KMS-11 (cell line): Measurements from ENCODE around the gene PCSK5.

Experiments
- H2AFZ ChIP-seq: fragments of 200-600 bp; sonication (generic); 2 replicates; pipeline ENCODE4 v1.6.1; 2016; ENCODE audit warnings: antibody characterized with exemption, mixed run types, low read depth
- H3K27ac ChIP-seq: fragments of 200-600 bp; sonication (generic); 2 replicates; pipeline ENCODE4 v1.6.1; 2016; ENCODE audit warnings: mild to moderate bottlenecking, mixed run types
- H3K27me3 ChIP-seq: fragments of 200-600 bp; sonication (generic); 2 replicates; pipeline ENCODE4 v1.6.1; 2017; ENCODE audit warnings: mild to moderate bottlenecking, low read depth, mixed run types, moderate library complexity; ENCODE audit not compliant: insufficient read depth
- H3K36me3 ChIP-seq: fragments of 200-600 bp; sonication (generic); 2 replicates; pipeline ENCODE4 v1.6.1; 2017; ENCODE audit warnings: mild to moderate bottlenecking, mixed run types; ENCODE audit not compliant: insufficient read depth
- H3K4me1 ChIP-seq: fragments of 200-600 bp; sonication (generic); 2 replicates; pipeline ENCODE4 v1.6.1; 2016; ENCODE audit warnings: mild to moderate bottlenecking, low read depth, mixed run types; ENCODE audit not compliant: poor library complexity, severe bottlenecking
- H3K4me2 ChIP-seq: fragments of 200-600 bp; sonication (generic); 2 replicates; pipeline ENCODE4 v1.7.0; 2016; ENCODE audit warnings: mild to moderate bottlenecking, mixed run types
- H3K4me3 ChIP-seq: fragments of 200-600 bp; sonication (generic); IDR thresholded peaks from 2 replicates; pipeline ENCODE4 v1.6.1; 2017; ENCODE audit warnings: low read depth, low read length, mixed read lengths; ENCODE audit not compliant: insufficient read depth
- H3K79me2 ChIP-seq: fragments of 200-600 bp; sonication (generic); 2 replicates; pipeline ENCODE4 v1.6.1; 2016; ENCODE audit warnings: low read depth, mixed run types; ENCODE audit not compliant: insufficient read depth
- H3K9ac ChIP-seq: fragments of 200-600 bp; sonication (generic); 2 replicates; pipeline ENCODE4 v1.6.1; 2016; ENCODE audit warnings: mild to moderate bottlenecking, mixed run types
- H4K20me1 ChIP-seq: fragments of 200-600 bp; sonication (generic); 2 replicates; pipeline ENCODE4 v1.6.1; 2016; ENCODE audit warnings: mild to moderate bottlenecking, mixed run types; ENCODE audit not compliant: insufficient read depth
- CTCF ChIP-seq: fragments of 200-600 bp; sonication (generic); conservative IDR thresholded peaks from 2 replicates; pipeline ENCODE4 v1.6.1; 2017; ENCODE audit warnings: low read depth, mild to moderate bottlenecking, antibody characterized with exemption, low read length, moderate library complexity, mixed read lengths

The PCSK5 gene

GRCh38 chr9:75850459-75851200 lies 39.8 kb upstream of the PCSK5 start:
- Histone ChIP-seq H3K79me2 (no peaks in the 10 kb centered on the region), H2AFZ (no peak overlapping the region), H3K27me3 (no peaks in the 10 kb centered on the region), H4K20me1 (no peaks in the 10 kb centered on the region), H3K9ac (no peak overlapping the region), H3K4me3 (no peak overlapping the region), H3K27ac (no peak overlapping the region), H3K4me1 (no peaks in the 10 kb centered on the region), H3K4me2 (no peak overlapping the region), H3K36me3 (no peaks in the 10 kb centered on the region)
- no peak for TF ChIP-seq CTCF

- Histone ChIP-seq H3K4me3 (no peak overlapping the region), H3K4me2 (no peak overlapping the region), H3K4me1 (no peaks in the 10 kb centered on the region), H3K27me3 (no peaks in the 10 kb centered on the region), H3K9ac (no peak overlapping the region), H2AFZ (no peak overlapping the region), H4K20me1 (no peaks in the 10 kb centered on the region), H3K79me2 (no peaks in the 10 kb centered on the region), H3K36me3 (no peaks in the 10 kb centered on the region), H3K27ac (no peak overlapping the region)
- TF ChIP-seq CTCF, result no peak
Observed at GRCh38 chr9:75851917-75852316, 38.6 kb upstream of the PCSK5 start.

GRCh38 chr9:75852746-75853145 lies 37.7 kb upstream of the PCSK5 start:
- TF ChIP-seq CTCF, result no peak
- no peaks in the 10 kb centered on the region for H3K27me3 ChIP-seq
- no peaks in the 10 kb centered on the region for H4K20me1 ChIP-seq
- H3K4me3 ChIP-seq, result no peak overlapping the region
- H2AFZ ChIP-seq, result no peak overlapping the region
- no peak overlapping the region for H3K27ac ChIP-seq
- H3K4me2 ChIP-seq, result no peak overlapping the region
- no peak overlapping the region for H3K9ac ChIP-seq
- no peaks in the 10 kb centered on the region for H3K4me1 ChIP-seq
- no peaks in the 10 kb centered on the region for H3K79me2 ChIP-seq
- no peaks in the 10 kb centered on the region for H3K36me3 ChIP-seq

DNA sequence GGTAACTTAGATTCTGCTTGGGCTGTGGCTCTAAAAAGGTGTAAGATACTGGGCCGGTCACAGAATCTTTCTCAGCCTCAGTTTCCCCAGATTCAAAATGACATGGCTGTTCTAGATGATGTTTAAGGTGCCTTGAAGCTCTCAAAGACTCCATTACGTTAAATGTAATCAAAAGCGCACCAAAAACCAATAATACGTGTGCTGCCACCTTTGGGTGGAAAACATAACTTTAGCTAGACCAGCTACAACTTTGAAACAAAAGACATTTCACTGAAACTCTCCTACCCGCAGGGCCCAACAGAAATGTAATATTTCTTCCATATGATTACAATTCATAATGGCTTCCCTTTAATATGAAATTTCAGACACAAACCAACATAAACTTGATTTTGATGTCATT lies 35.0 kb upstream of the PCSK5 start:
- TF ChIP-seq CTCF, result peak; percentile 43
- Histone ChIP-seq H3K9ac (no peak overlapping the region), H4K20me1 (no peaks in the 10 kb centered on the region), H3K36me3 (no peaks in the 10 kb centered on the region), H3K27ac (no peak overlapping the region), H3K4me2 (no peak overlapping the region), H3K4me1 (no peaks in the 10 kb centered on the region), H3K4me3 (no peak overlapping the region), H3K79me2 (no peaks in the 10 kb centered on the region), H2AFZ (no peak overlapping the region), H3K27me3 (no peaks in the 10 kb centered on the region)
